SK-N-SH (cell line): Measurements from ENCODE around the gene MTF1. TPM values are rescaled to one million over a fixed set of nuclear protein-coding genes. Genes with fewer than 3 reads are reported as not detected.
A peak's percentile ranks its signal among the peaks of the same experiment; 100 is the strongest.

ENCODE experiments used
- CTCF ChIA-PET: fragments of 300-600, 350-600 bp; formaldehyde crosslinking; extraction: SDS; loops from one replicate; lab custom pipeline; 2021; lab: Yijun Ruan, JAX
- POLR2A ChIA-PET: fragments of 350-600 bp; sonication (Branson Sonifier 250); formaldehyde crosslinking; extraction: SDS; loops from one replicate; lab custom pipeline; 2020; ENCODE audit warnings: antibody characterized with exemption, inconsistent platforms; lab: Yijun Ruan, JAX
- DNase-seq: peaks from one replicate; pipeline ENCODE4 v3.0.0; 2012
- H2AFZ ChIP-seq: fragments of 200-600 bp; sonication (generic); 2 replicates; pipeline ENCODE4 v1.8.1; 2016; ENCODE audit warnings: antibody characterized with exemption, mild to moderate bottlenecking, low read depth
- H3F3A ChIP-seq: fragments of 200-600 bp; sonication (generic); replicated peaks from 2 replicates; pipeline ENCODE3; 2016; ENCODE audit warnings: antibody characterized with exemption, mild to moderate bottlenecking; ENCODE audit not compliant: insufficient read depth
- H3K27ac ChIP-seq, 2 experiments: fragments of 200-500 bp in 1 of 2; fragments of 200-600 bp in 1 of 2; sonication (Bioruptor generic) in 1 of 2; sonication (generic), shearing (Covaris generic) in 1 of 2; 2 replicates each; pipeline versions ENCODE4 v1.5.1 to v1.6.1; 2014 to 2016; ENCODE audit warnings: low read depth in 2 of 2, inconsistent platforms in 1 of 2, low read length in 1 of 2, mild to moderate bottlenecking in 1 of 2, mixed read lengths in 1 of 2
- H3K27me3 ChIP-seq: fragments of 200-600 bp; sonication (generic), shearing (Covaris generic); 2 replicates; pipeline ENCODE4 v1.6.1; 2016; ENCODE audit warnings: mixed run types; ENCODE audit not compliant: insufficient read depth
- H3K36me3 ChIP-seq, 2 experiments: fragments of 200-500 bp in 1 of 2; fragments of 200-600 bp in 1 of 2; sonication (Bioruptor generic) in 1 of 2; sonication (generic) in 1 of 2; replicated peaks in 1 of 2; 2 replicates each; pipeline versions ENCODE3 to v1.5.1; 2014 to 2016; ENCODE audit warnings: low read length in 1 of 2, mild to moderate bottlenecking in 1 of 2; ENCODE audit not compliant: insufficient read depth in 2 of 2, control insufficient read depth in 1 of 2
- H3K4me1 ChIP-seq, 2 experiments: fragments of 200-500 bp in 1 of 2; fragments of 200-600 bp in 1 of 2; sonication (Bioruptor generic) in 1 of 2; sonication (generic), shearing (Covaris generic) in 1 of 2; 2 replicates each; pipeline versions ENCODE4 v1.5.1 to v1.6.1; 2014 to 2016; ENCODE audit warnings: low read depth in 1 of 2, low read length in 1 of 2, mixed run types in 1 of 2; ENCODE audit not compliant: insufficient read depth in 2 of 2, control insufficient read depth in 1 of 2
- H3K4me2 ChIP-seq: fragments of 200-600 bp; sonication (generic), shearing (Covaris generic); 2 replicates; pipeline ENCODE4 v1.6.1; 2017; ENCODE audit warnings: mixed run types
- H3K4me3 ChIP-seq, 2 experiments: fragments of 200-500 bp in 1 of 2; fragments of 200-600 bp in 1 of 2; sonication (Bioruptor generic) in 1 of 2; sonication (generic), shearing (Covaris generic) in 1 of 2; 2 replicates each; pipeline versions ENCODE4 v1.5.1 to v1.8.1; 2014 to 2016; ENCODE audit warnings: low read depth in 2 of 2, inconsistent platforms in 1 of 2, low read length in 1 of 2, mild to moderate bottlenecking in 1 of 2, mixed read lengths in 1 of 2, moderate library complexity in 1 of 2
- H3K79me2 ChIP-seq: fragments of 200-600 bp; sonication (generic); 2 replicates; pipeline ENCODE4 v1.8.1; 2017; ENCODE audit warnings: mild to moderate bottlenecking; ENCODE audit not compliant: insufficient read depth
- H3K9ac ChIP-seq: fragments of 200-600 bp; sonication (generic); 2 replicates; pipeline ENCODE4 v1.6.1; 2017; ENCODE audit warnings: mixed run types
- H3K9me2 ChIP-seq: fragments of 200-600 bp; sonication (generic); 2 replicates; pipeline ENCODE4 v1.6.1; 2017; ENCODE audit warnings: mixed run types
- H3K9me3 ChIP-seq: fragments of 200-600 bp; sonication (generic); 2 replicates; pipeline ENCODE4 v1.6.1; 2017; ENCODE audit warnings: mixed run types, mild to moderate bottlenecking, moderate library complexity
- H4K20me1 ChIP-seq: fragments of 200-600 bp; sonication (generic); 2 replicates; pipeline ENCODE4 v1.6.1; 2017; ENCODE audit warnings: mild to moderate bottlenecking, mixed run types; ENCODE audit not compliant: insufficient read depth
- GATA2 ChIP-seq: sonication (generic); formaldehyde crosslinking; IDR thresholded peaks from 2 replicates; pipeline ENCODE4 v1.5.0; 2020; ENCODE audit warnings: mild to moderate bottlenecking, missing genetic modification reagents
- MEF2A ChIP-seq: IDR thresholded peaks from 2 replicates; pipeline ENCODE4 v1.4.0; 2012; ENCODE audit warnings: low read depth, borderline replicate concordance
- MXI1 ChIP-seq: IDR thresholded peaks from 2 replicates; pipeline ENCODE4 v1.6.1; 2012; ENCODE audit warnings: mild to moderate bottlenecking, low read depth, low read length, improper control_type of control experiment
- NFIC ChIP-seq: IDR thresholded peaks from 2 replicates; pipeline ENCODE4 v1.4.0; 2012; ENCODE audit warnings: borderline replicate concordance
- PBX3 ChIP-seq: IDR thresholded peaks from 2 replicates; pipeline ENCODE4; 2012
- RAD21 ChIP-seq: IDR thresholded peaks from 2 replicates; pipeline ENCODE4 v1.6.1; 2012; ENCODE audit warnings: mild to moderate bottlenecking, low read length
- REST ChIP-seq: IDR thresholded peaks from 2 replicates; pipeline ENCODE4 v1.6.1; 2012; ENCODE audit warnings: mild to moderate bottlenecking, low read depth, low read length, moderate library complexity
- TEAD4 ChIP-seq: IDR thresholded peaks from 2 replicates; pipeline ENCODE4 v1.4.0; 2012; ENCODE audit warnings: mild to moderate bottlenecking, borderline replicate concordance; ENCODE audit not compliant: insufficient read depth
- WGBS: methylation state at CpG from one replicate; pipeline ENCODE4 v1.1.6; 2017; ENCODE audit warnings: low lambda C conversion rate; 5-methylcytosine and 5-hydroxymethylcytosine counted together
- polyA plus RNA-seq, 3 experiments: library from polyadenylated mRNA; depleted of rRNA; stranded (reverse); fragments of >200 nt; gene quantifications; 2 replicates each; pipeline ENCODE4 v1.2.3, GENCODE V29; 2012

Gene MTF1
- polyA plus RNA-seq, 1 of the 3 experiments (the other 2 are of a cell fraction): 5.0 TPM

GRCh38 chr1:37794372-37795339 is 64.7 kb downstream of the MTF1 start:
- peaks cover 0 to under 1% of the 10 kb centered on the region in 2 experiments for H3K36me3 ChIP-seq
- H3K4me2 ChIP-seq: peak overlapping the region; percentile 63
- H4K20me1 ChIP-seq: no peaks in the 10 kb centered on the region
- H3F3A ChIP-seq: no peaks in the 10 kb centered on the region
- ChIA-PET POLR2A (interaction anchor here (1.0 to 2.3 kb wide), 5 partner anchors 9 to 65 kb away, joined by 3 to 27 read pairs (median 5); partner anchors contain the start of genes C1orf122, MTF1 and YRDC), CTCF (interaction anchor here (0.6 to 2.0 kb wide), 9 partner anchors 9 to 240 kb away, joined by 3 to 9 read pairs (median 3); partner anchors contain the start of genes C1orf122, EPHA10, SNIP1 and YRDC)
- H2AFZ ChIP-seq: no peak overlapping the region
- H3K79me2 ChIP-seq: no peaks in the 10 kb centered on the region
- no peak for TF ChIP-seq TEAD4
- TF ChIP-seq MEF2A: no peak
- no peak for TF ChIP-seq PBX3
- no peak for TF ChIP-seq NFIC
- no peak for TF ChIP-seq GATA2
- peak; percentile 45 for TF ChIP-seq RAD21
- peak; percentile 14 for TF ChIP-seq MXI1
- 0 out of 2 replicates have a peak, but pooled peaks have one; percentile 35 for TF ChIP-seq REST
- H3K9me2 ChIP-seq: no peaks in the 10 kb centered on the region
- no peak overlapping the region for H3K9ac ChIP-seq
- H3K27ac ChIP-seq: peak overlapping the region in 1 of 2 experiments; percentile 74; a peak in 2 of 4 replicates
- no peaks in the 10 kb centered on the region for H3K9me3 ChIP-seq
- 14% methylated on average over 18 of the region's 59 CpGs for WGBS
- peak overlapping the region; percentile 23 to 53; a peak in 3 of 4 replicates for H3K4me3 ChIP-seq
- H3K27me3 ChIP-seq: peaks cover 18% of the 10 kb centered on the region; the same call in 1 of the 2 replicates
- DNase-seq: peak; percentile 76
- peaks cover 0 to 14% of the 10 kb centered on the region in 2 experiments; a peak in 1 of 4 replicates for H3K4me1 ChIP-seq
